HG02852 (cell line): ENCODE data around the gene XDH.

Experiments
- ATAC-seq: cut with Tn5 transposase; IDR thresholded peaks from one replicate; pipeline ENCODE4 v1.9.1; 2021; ENCODE audit warnings: mild to moderate bottlenecking, moderate library complexity; ENCODE audit not compliant: unreplicated experiment

Gene XDH

GRCh38 chr2:31404302-31404701 is 10.2 kb downstream of the XDH start:
- ATAC-seq: no peak

GRCh38 chr2:31402388-31402787 is 12.2 kb downstream of the XDH start:
- ATAC-seq: no peak

GRCh38 chr2:31401580-31401979 is 13.0 kb downstream of the XDH start:
- ATAC-seq: no peak

GRCh38 chr2:31398881-31399280 is 15.7 kb downstream of the XDH start:
- ATAC-seq: no peak

- no peak for ATAC-seq
Measured at GRCh38 chr2:31397094-31397493, 17.4 kb downstream of the XDH start.

- ATAC-seq: no peak
Measured at GRCh38 chr2:31390324-31390723, 24.2 kb downstream of the XDH start.

GRCh38 chr2:31388736-31389135 is 25.8 kb downstream of the XDH start:
- ATAC-seq: no peak

- no peak for ATAC-seq
Measured at GRCh38 chr2:31387850-31388249, 26.7 kb downstream of the XDH start.

- ATAC-seq: no peak
Measured at GRCh38 chr2:31386648-31387047, 27.9 kb downstream of the XDH start.

GRCh38 chr2:31386172-31386571 is 28.4 kb downstream of the XDH start:
- ATAC-seq: no peak

- ATAC-seq: no peak
Measured at GRCh38 chr2:31384771-31385276, 29.7 kb downstream of the XDH start.

- peak; percentile 79 for ATAC-seq
Measured at GRCh38 chr2:31384351-31384750, 30.2 kb downstream of the XDH start.

- no peak for ATAC-seq
Measured at GRCh38 chr2:31383471-31384153, 30.9 kb downstream of the XDH start.

- ATAC-seq: no peak
Measured at GRCh38 chr2:31382452-31383120, 32.0 kb downstream of the XDH start.

- ATAC-seq: no peak
Measured at GRCh38 chr2:31381601-31382000, 32.9 kb downstream of the XDH start.

- ATAC-seq: no peak
Measured at GRCh38 chr2:31380243-31380642, 34.3 kb downstream of the XDH start.

GRCh38 chr2:31379747-31380146 is 34.8 kb downstream of the XDH start:
- no peak for ATAC-seq

GRCh38 chr2:31378791-31379501 is 35.6 kb downstream of the XDH start:
- ATAC-seq: no peak

- ATAC-seq: no peak
Measured at GRCh38 chr2:31378389-31378788, 36.2 kb downstream of the XDH start.

GRCh38 chr2:31373127-31373526 is 41.4 kb downstream of the XDH start:
- ATAC-seq: no peak

- ATAC-seq: no peak
Measured at GRCh38 chr2:31372097-31372496, 42.4 kb downstream of the XDH start.

GRCh38 chr2:31371691-31372090 is 42.9 kb downstream of the XDH start:
- ATAC-seq: no peak
